HepG2 (cell line): ENCODE measurements around the gene EDAR. TPM values are rescaled to one million over a fixed set of nuclear protein-coding genes. Genes with fewer than 3 reads are reported as not detected.
A peak's percentile ranks its signal among the peaks of the same experiment; 100 is the strongest.

Experiments used
- ATAC-seq: fragments of 200-7000 bp; cut with Tn5 transposase; 3 replicates; pipeline ENCODE4 v1.9.1; 2020; ENCODE audit warnings: mild to moderate bottlenecking, moderate library complexity
- BruUV-seq: library from RNA; stranded (reverse); fragments of 400-500 nt; replicated peaks from 2 replicates; lab custom pipeline; 2021; lab: Mats Ljungman, UMichigan
- CTCF ChIA-PET: fragments of 300-600 bp; formaldehyde crosslinking; extraction: SDS; loops from one replicate; lab custom pipeline; 2021; ENCODE audit warnings: low total read pairs, inconsistent platforms, low intra/inter-chr PET ratio; lab: Yijun Ruan, JAX
- POLR2A ChIA-PET: fragments of 350-600 bp; sonication (Branson Sonifier 250); formaldehyde crosslinking; loops from one replicate; lab custom pipeline; 2020; ENCODE audit warnings: antibody characterized with exemption, inconsistent platforms; lab: Yijun Ruan, JAX
- DNase-seq: peaks from one replicate; pipeline ENCODE4 v3.0.0-alpha.2; 2015; ENCODE audit warnings: low spot score
- FAIRE-seq: peaks from 3 replicates; lab custom pipeline; 2011; peaks lifted over from hg19 to GRCh38; lab: Jason Lieb, UNC
- H2AFZ ChIP-seq: one replicate; pipeline ENCODE4 v1.6.1; 2011; ENCODE audit warnings: low read length, inconsistent platforms
- H3K27ac ChIP-seq: fragments of 300-600 bp; 3 replicates; pipeline ENCODE4 v1.8.0; 2011; ENCODE audit warnings: mixed run types, mild to moderate bottlenecking, mixed read lengths, low read length, inconsistent platforms; ENCODE audit not compliant: insufficient read depth; ENCODE audit errors: extremely low read length
- H3K27me3 ChIP-seq, 2 experiments: fragments of 200-600 bp in 1 of 2; 2 replicates in 1 of 2; 3 replicates in 1 of 2; pipeline versions ENCODE4 v1.6.0 to v1.8.0; 2011; ENCODE audit warnings: low read length in 2 of 2, mild to moderate bottlenecking in 2 of 2, moderate library complexity in 2 of 2, inconsistent platforms in 1 of 2; ENCODE audit not compliant: insufficient read depth in 2 of 2, control insufficient read depth in 1 of 2
- H3K36me3 ChIP-seq, 2 experiments: fragments of 200-600 bp in 1 of 2; replicated peaks in 1 of 2; 2 replicates in 1 of 2; 3 replicates in 1 of 2; pipeline versions ENCODE4 v1.5.1 to v1.8.0; 2011; ENCODE audit warnings: low read length in 2 of 2, inconsistent platforms in 1 of 2; ENCODE audit not compliant: insufficient read depth in 2 of 2, control insufficient read depth in 1 of 2
- H3K4me1 ChIP-seq: 2 replicates; pipeline ENCODE4 v1.5.1; 2012; ENCODE audit warnings: low read length, inconsistent platforms; ENCODE audit not compliant: insufficient read depth
- H3K4me2 ChIP-seq: 2 replicates; pipeline ENCODE4 v1.6.0; 2011; ENCODE audit warnings: low read depth, low read length, inconsistent platforms
- H3K4me3 ChIP-seq, 3 experiments: fragments of 200-600 bp in 1 of 3; sonication (generic), shearing (Covaris generic) in 1 of 3; replicated peaks in 1 of 3; 2 replicates each; pipeline ENCODE4 v1.5.1; 2011 to 2016; ENCODE audit warnings: low read length in 3 of 3, inconsistent platforms in 2 of 3, low read depth in 2 of 3, mild to moderate bottlenecking in 2 of 3, control low read depth in 1 of 3, mixed read lengths in 1 of 3; ENCODE audit not compliant: insufficient read depth in 1 of 3
- H3K79me2 ChIP-seq: one replicate; pipeline ENCODE4 v1.6.1; 2011; ENCODE audit warnings: low read length, inconsistent platforms; ENCODE audit not compliant: insufficient read depth
- H3K9ac ChIP-seq: 2 replicates; pipeline ENCODE4 v1.6.0; 2011; ENCODE audit warnings: mild to moderate bottlenecking, low read depth, low read length, inconsistent platforms; ENCODE audit not compliant: insufficient read depth
- H3K9me3 ChIP-seq: 2 replicates; pipeline ENCODE4 v1.5.1; 2012; ENCODE audit warnings: mild to moderate bottlenecking, low read length
- H4K20me1 ChIP-seq: 2 replicates; pipeline ENCODE4 v1.6.0; 2011; ENCODE audit warnings: inconsistent platforms, mild to moderate bottlenecking, low read length, moderate library complexity; ENCODE audit not compliant: insufficient read depth
- DZIP1 ChIP-seq: sonication (generic); formaldehyde crosslinking; IDR thresholded peaks from 2 replicates; pipeline ENCODE4 v1.5.0; 2020; ENCODE audit warnings: mild to moderate bottlenecking, missing genetic modification reagents
- JARID2 ChIP-seq: sonication (generic); formaldehyde crosslinking; IDR thresholded peaks from 2 replicates; pipeline ENCODE4 v1.8.1; 2023; ENCODE audit warnings: missing genetic modification reagents, inconsistent platforms; ENCODE audit not compliant: insufficient replicate concordance
- MLX ChIP-seq: IDR thresholded peaks from 2 replicates; pipeline ENCODE4 v1.6.1; 2016
- MNT ChIP-seq: fragments of 450-650 bp; IDR thresholded peaks from 2 replicates; pipeline ENCODE4 v1.6.1; 2016
- THAP7 ChIP-seq: sonication (generic); formaldehyde crosslinking; IDR thresholded peaks from 2 replicates; pipeline ENCODE4 v1.8.1; 2023; ENCODE audit warnings: mild to moderate bottlenecking, missing genetic modification reagents
- ZNF101 ChIP-seq: sonication (generic); formaldehyde crosslinking; IDR thresholded peaks from 2 replicates; pipeline ENCODE4 v1.4.0; 2020; ENCODE audit warnings: mild to moderate bottlenecking, low read depth, missing genetic modification reagents, borderline replicate concordance
- ZSCAN5A ChIP-seq: sonication (generic); formaldehyde crosslinking; IDR thresholded peaks from 2 replicates; pipeline ENCODE4 v1.8.0; 2022; ENCODE audit warnings: mild to moderate bottlenecking, missing genetic modification reagents, borderline replicate concordance
- WGBS: methylation state at CpG from one replicate; pipeline ENCODE4 v1.1.6; 2017; ENCODE audit warnings: low lambda C conversion rate; 5-methylcytosine and 5-hydroxymethylcytosine counted together
- in situ Hi-C: cut with HindIII; loops from 2 replicates; pipeline ENCODE4 v1.10.0; 2017; ENCODE audit warnings: low pct_unique_long_range_greater_than_20kb; ENCODE audit not compliant: extremely low pct_ligation_motif_present
- intact Hi-C: fragments of 100-400 bp; cut with micrococcal nuclease; formaldehyde crosslinking; loops from one replicate; pipeline ENCODE4 v1.10.0; 2022; ENCODE audit not compliant: unreplicated experiment
- polyA plus RNA-seq, 8 experiments: library from polyadenylated mRNA; depleted of rRNA in 3 of 8; stranded (reverse) in 7 of 8; unstranded in 1 of 8; fragments of >200 nt; fragmentation: Illumina TruSeq in 4 of 8; extraction: Trizol in 4 of 8; gene quantifications; 2 replicates each; pipeline versions ENCODE4 v1.2.1 to v1.2.3, GENCODE V29; 2011 to 2016; ENCODE audit warnings: low read depth in 4 of 8, missing spikeins in 1 of 8, mixed read lengths in 1 of 8; ENCODE audit not compliant: insufficient read depth in 1 of 8
- total RNA-seq, 5 experiments: library from RNA; depleted of rRNA; stranded (reverse); fragments of >200 nt; fragmentation: Illumina TruSeq; extraction: Trizol; gene quantifications; 2 replicates each; pipeline ENCODE4 v1.2.3, GENCODE V29; 2016; ENCODE audit warnings: low read depth in 1 of 5

EDAR gene
- total and polyA plus RNA-seq, 2 of the 13 experiments (the other 11 are each of a cell fraction or from before 2014, with no cell fraction given): not detected

- ATAC-seq (no peak), FAIRE-seq (no peak), DNase-seq (no peak)
- Histone ChIP-seq H3K9me3 (no peaks in the 10 kb centered on the region), H3K4me3 (no peak overlapping the region), H3K4me2 (no peak overlapping the region), H3K79me2 (no peaks in the 10 kb centered on the region), H3K27me3 (peaks cover 2 to 12% of the 10 kb centered on the region in 2 experiments; a peak in 2 of 5 replicates), H3K27ac (no peak overlapping the region), H3K4me1 (peaks cover 9% of the 10 kb centered on the region), H3K36me3 (no peaks in the 10 kb centered on the region), H2AFZ (no peak overlapping the region), H3K9ac (no peak overlapping the region), H4K20me1 (no peaks in the 10 kb centered on the region)
- TF ChIP-seq DZIP1 (CRISPR knock-in tag) (no peak), ZSCAN5A (CRISPR knock-in tag) (no peak), THAP7 (CRISPR knock-in tag) (no peak), MLX (no peak), JARID2 (CRISPR knock-in tag) (no peak), MNT (peak; percentile 99), ZNF101 (no peak)
- POLR2A ChIA-PET: no interaction called here
- CTCF ChIA-PET: no interaction called here
- in situ Hi-C loops: no loop called here
- intact Hi-C loops: no loop called here
- 44% methylated on average over 12 of the region's 13 CpGs for WGBS
- BruUV-seq: no TSS peak
Observed at GRCh38 chr2:108940156-108940555, 48.9 kb downstream of the EDAR start.
